ENCODE results near the gene HS3ST5. TPM values are rescaled to one million over a fixed set of nuclear protein-coding genes. Genes with fewer than 3 reads are reported as not detected.
"Not testable (repeated sequence)": the region's sequence is repeated elsewhere in the genome, so short reads cannot be mapped to it uniquely, and the experiment has no call there.

HS3ST5 gene
- total and polyA plus RNA-seq, 2 experiments from 2014 or later: 2.8 to 3.5 TPM

- H3K27me3 ChIP-seq (ENCODE audit: insufficient read depth); DNase-seq (ENCODE audit: low spot score); H3F3A ChIP-seq (replicated peaks; ENCODE audit: low read depth); H3K27ac ChIP-seq (ENCODE audit: low read depth); H3K79me2 ChIP-seq (replicated peaks; ENCODE audit: insufficient read depth); H3K4me3 Mint-ChIP-seq; H3K9me3 Mint-ChIP-seq; H3K27ac Mint-ChIP-seq; H4K20me1 ChIP-seq (replicated peaks; ENCODE audit: insufficient read depth); H2AFZ ChIP-seq; H3K4me3 ChIP-seq; H3K36me3 ChIP-seq (ENCODE audit: insufficient read depth); H3K9me2 ChIP-seq (ENCODE audit: insufficient read depth); H3K4me2 ChIP-seq; H3K27me3 Mint-ChIP-seq (ENCODE audit: insufficient read depth, low read depth, poor library complexity); ATAC-seq: not testable (repeated sequence)
- Mint-ChIP-seq H3K36me3 (ENCODE audit: low read depth) (peaks cover 13% of the 10 kb centered on the region; the same call in 2 of the 3 replicates), H3K4me1 (peaks cover 19% of the 10 kb centered on the region)
- peaks cover 11% of the 10 kb centered on the region; the same call in 1 of the 2 replicates for H3K4me1 ChIP-seq (ENCODE audit: insufficient read depth)
These were observed 262.4 kb downstream of the HS3ST5 start for GRCh38 chr6:114080410-114080809.

GRCh38 chr6:114075777-114076176 lies 267.0 kb downstream of the HS3ST5 start:
- Histone ChIP-seq H3K4me3 (no peak overlapping the region), H3F3A (replicated peaks; ENCODE audit: low read depth) (no peaks in the 10 kb centered on the region), H3K9me2 (ENCODE audit: insufficient read depth) (no peaks in the 10 kb centered on the region), H4K20me1 (replicated peaks; ENCODE audit: insufficient read depth) (no peaks in the 10 kb centered on the region), H3K79me2 (replicated peaks; ENCODE audit: insufficient read depth) (no peaks in the 10 kb centered on the region), H3K4me2 (no peak overlapping the region), H3K4me1 (ENCODE audit: insufficient read depth) (no peaks in the 10 kb centered on the region), H3K36me3 (ENCODE audit: insufficient read depth) (0 out of 2 replicates have a peak, but pooled peaks cover 3% of the 10 kb centered on the region), H3K27ac (ENCODE audit: low read depth) (no peak overlapping the region), H2AFZ (no peak overlapping the region), H3K27me3 (ENCODE audit: insufficient read depth) (no peaks in the 10 kb centered on the region)
- no peak for TF ChIP-seq JUNB (IDR thresholded peaks at IDR 0.05; ENCODE audit: unreplicated experiment)
- TF ChIP-seq NANOG (IDR thresholded peaks at IDR 0.05; ENCODE audit: borderline replicate concordance): no peak
- TF ChIP-seq ETS1 (IDR thresholded peaks at IDR 0.05): no peak
- TF ChIP-seq ZNF331 (CRISPR knock-in tag; IDR thresholded peaks at IDR 0.05; ENCODE audit: low read depth): no peak
- TF ChIP-seq EZH2 (IDR thresholded peaks at IDR 0.05; ENCODE audit: low read depth, unreplicated experiment): no peak
- TF ChIP-seq CREB1 (CRISPR knock-in tag; IDR thresholded peaks at IDR 0.05; ENCODE audit: low read depth): no peak
- Mint-ChIP-seq H3K4me1 (peaks cover 10% of the 10 kb centered on the region), H3K4me3 (no peak overlapping the region), H3K27ac (peak overlapping the region; percentile 28; the same call in 1 of the 2 replicates), H3K36me3 (ENCODE audit: low read depth) (peaks cover 19% of the 10 kb centered on the region; the same call in 2 of the 3 replicates), H3K9me3 (peaks cover 2% of the 10 kb centered on the region; the same call in 1 of the 3 replicates), H3K27me3 (ENCODE audit: insufficient read depth, low read depth, poor library complexity) (peaks cover 3% of the 10 kb centered on the region)
- ATAC-seq (no peak), DNase-seq (ENCODE audit: low spot score) (no peak)

GRCh38 chr6:114075300-114075699 lies 267.5 kb downstream of the HS3ST5 start:
- H4K20me1 ChIP-seq (replicated peaks; ENCODE audit: insufficient read depth): no peaks in the 10 kb centered on the region
- H3K27me3 Mint-ChIP-seq (ENCODE audit: insufficient read depth, low read depth, poor library complexity): peaks cover 3% of the 10 kb centered on the region
- no peaks in the 10 kb centered on the region; the same call in 2 of the 3 replicates for H3K9me3 Mint-ChIP-seq
- peaks cover 10% of the 10 kb centered on the region for H3K4me1 Mint-ChIP-seq
- ATAC-seq: no peak
- H3K79me2 ChIP-seq (replicated peaks; ENCODE audit: insufficient read depth): no peaks in the 10 kb centered on the region
- no peaks in the 10 kb centered on the region for H3K9me2 ChIP-seq (ENCODE audit: insufficient read depth)
- H3F3A ChIP-seq (replicated peaks; ENCODE audit: low read depth): no peaks in the 10 kb centered on the region
- H3K27ac Mint-ChIP-seq: no peak overlapping the region
- H3K4me3 ChIP-seq: no peak overlapping the region
- no peak overlapping the region for H3K4me3 Mint-ChIP-seq
- peaks cover 14% of the 10 kb centered on the region; the same call in 2 of the 3 replicates for H3K36me3 Mint-ChIP-seq (ENCODE audit: low read depth)
- no peak for DNase-seq (ENCODE audit: low spot score)
- H3K4me2 ChIP-seq: no peak overlapping the region
- H3K4me1 ChIP-seq (ENCODE audit: insufficient read depth): no peaks in the 10 kb centered on the region
- no peak overlapping the region for H2AFZ ChIP-seq
- 0 out of 2 replicates have a peak, but pooled peaks cover 1% of the 10 kb centered on the region for H3K36me3 ChIP-seq (ENCODE audit: insufficient read depth)
- no peaks in the 10 kb centered on the region for H3K27me3 ChIP-seq (ENCODE audit: insufficient read depth)
- H3K27ac ChIP-seq (ENCODE audit: low read depth): no peak overlapping the region
- TF ChIP-seq ZNF331 (CRISPR knock-in tag; IDR thresholded peaks at IDR 0.05; ENCODE audit: low read depth): no peak
- TF ChIP-seq REST (IDR thresholded peaks at IDR 0.05; ENCODE audit: unreplicated experiment): no peak
- no peak for TF ChIP-seq CREB1 (CRISPR knock-in tag; IDR thresholded peaks at IDR 0.05; ENCODE audit: low read depth)
- no peak for TF ChIP-seq CTCF (conservative IDR thresholded peaks at IDR 0.05; ENCODE audit: low read depth in 2 of 2)
- TF ChIP-seq ZNF114 (CRISPR knock-in tag; IDR thresholded peaks at IDR 0.05): no peak
- no peak for TF ChIP-seq JUNB (IDR thresholded peaks at IDR 0.05; ENCODE audit: unreplicated experiment)
- no peak for TF ChIP-seq EZH2phosphoT487 (IDR thresholded peaks at IDR 0.05; ENCODE audit: unreplicated experiment)
- TF ChIP-seq STAT1 (IDR thresholded peaks at IDR 0.05; ENCODE audit: unreplicated experiment): no peak
- no peak for TF ChIP-seq POLR2AphosphoS5 (IDR thresholded peaks at IDR 0.05; ENCODE audit: low read depth)
- no peak for TF ChIP-seq EZH2 (IDR thresholded peaks at IDR 0.05; ENCODE audit: low read depth, unreplicated experiment)
- TF ChIP-seq NANOG (IDR thresholded peaks at IDR 0.05; ENCODE audit: borderline replicate concordance): no peak

Data from GM23338 (cell line).